Uterus (tissue), 4 donors: ENCODE data around the gene NOL12. TPM values are rescaled to one million over a fixed set of nuclear protein-coding genes. Genes with fewer than 3 reads are reported as not detected.

ENCODE experiments used
- DNase-seq, 2 donors: peaks; one replicate each; pipeline ENCODE4 v3.0.0-alpha.2; 2019 to 2020
- H3K27ac ChIP-seq, 2 donors: fragments of 200-600 bp; sonication (generic); 1 replicate in 1 of 2; 2 replicates in 1 of 2; pipeline ENCODE4 v1.5.1; 2016 to 2018
- H3K27me3 ChIP-seq, 2 donors: fragments of 200-600 bp; sonication (generic); one replicate each; pipeline ENCODE4 v1.5.1; 2018 to 2019; ENCODE audit warnings: control low read depth in 1 of 2
- H3K36me3 ChIP-seq, 2 donors: fragments of 200-600 bp; sonication (generic); one replicate each; pipeline ENCODE4 v1.5.1; 2019; ENCODE audit warnings: control low read depth in 1 of 2
- H3K4me1 ChIP-seq, 2 donors: fragments of 200-600 bp; sonication (generic); one replicate each; pipeline ENCODE4 v1.5.1; 2018 to 2019; ENCODE audit warnings: control low read depth in 1 of 2
- H3K4me3 ChIP-seq, 2 donors: fragments of 200-600 bp; sonication (generic); 1 replicate in 1 of 2; 2 replicates in 1 of 2; pipeline ENCODE4 v1.5.1; 2018 to 2019; ENCODE audit warnings: mild to moderate bottlenecking in 1 of 2
- H3K9me3 ChIP-seq, 2 donors: fragments of 200-600 bp; sonication (generic); one replicate each; pipeline ENCODE4 v1.5.1; 2019; ENCODE audit warnings: control low read depth in 1 of 2
- CTCF ChIP-seq, 4 experiments: fragments of 200-600 bp in 2 of 4; fragments of 450-650 bp in 2 of 4; sonication (generic) in 2 of 4; IDR thresholded peaks; one replicate each; pipeline ENCODE4 v1.5.1; 2016 to 2019; ENCODE audit warnings: antibody characterized with exemption in 4 of 4, mild to moderate bottlenecking in 2 of 4, moderate library complexity in 1 of 4
- POLR2A ChIP-seq, 2 donors: fragments of 450-650 bp; IDR thresholded peaks; one replicate each; pipeline ENCODE4 v1.6.1; 2016; ENCODE audit warnings: antibody characterized with exemption in 2 of 2, mild to moderate bottlenecking in 1 of 2, moderate library complexity in 1 of 2
- intact Hi-C: fragments of 100-400 bp; cut with DNase I; formaldehyde crosslinking; loops from one replicate; pipeline ENCODE4 v1.15.1; 2023; ENCODE audit warnings: low total_unique reads
- total RNA-seq, 4 donors: library from RNA; depleted of rRNA in 3 of 4; stranded (reverse); fragments of >200 nt in 3 of 4; gene quantifications; one replicate each; pipeline versions ENCODE4 v1.1.0 to v1.2.4, GENCODE V29; 2014 to 2023
- donor health status: DM: yes; HTN: yes; CAD: no.

NOL12 gene
- total RNA-seq, 4 donors from 2014 or later, result 11.8 to 74.3 (median 20.9) TPM

- no peak for DNase-seq
- no peaks in the 10 kb centered on the region for H3K36me3 ChIP-seq
- intact Hi-C loops, result no loop called here
- H3K9me3 ChIP-seq, result no peaks in the 10 kb centered on the region
- H3K4me3 ChIP-seq, result no peak overlapping the region
- TF ChIP-seq CTCF (IDR thresholded peaks at IDR 0.05), result no peak
- no peak for TF ChIP-seq POLR2A (IDR thresholded peaks at IDR 0.05)
- no peaks in the 10 kb centered on the region for H3K27me3 ChIP-seq
- H3K4me1 ChIP-seq, result peaks cover 0 to 11% of the 10 kb centered on the region in 2 donors
- peak overlapping the region; percentile 61 to 81 for H3K27ac ChIP-seq
These were observed 25.5 kb upstream of the NOL12 start for GRCh38 chr22:37660709-37661045.

GRCh38 chr22:37661160-37661924, 24.8 kb upstream of the NOL12 start:
- Histone ChIP-seq H3K27me3 (no peaks in the 10 kb centered on the region), H3K4me3 (no peak overlapping the region), H3K4me1 (peaks cover 0 to 11% of the 10 kb centered on the region in 2 donors), H3K27ac (peak overlapping the region; percentile 61 to 81), H3K36me3 (no peaks in the 10 kb centered on the region), H3K9me3 (no peaks in the 10 kb centered on the region)
- intact Hi-C loops, result no loop called here
- peak in 1 of 2 donors; percentile 57 for DNase-seq
- TF ChIP-seq CTCF (IDR thresholded peaks at IDR 0.05) (peak; percentile 41 to 60 (median 51)), POLR2A (IDR thresholded peaks at IDR 0.05) (peak; percentile 2 to 12)

GRCh38 chr22:37662039-37662438, 24.1 kb upstream of the NOL12 start:
- H3K4me1 ChIP-seq, result peaks cover 0 to 11% of the 10 kb centered on the region in 2 donors
- intact Hi-C loops, result no loop called here

GRCh38 chr22:37663521-37664140, 22.5 kb upstream of the NOL12 start:
- intact Hi-C loops, result no loop called here
- no peak overlapping the region for H3K27ac ChIP-seq

More at GRCh38 chr22:37662039-37662438, 24.1 kb upstream of the NOL12 start:
- Histone ChIP-seq H3K27ac (peak overlapping the region; percentile 61 to 81), H3K27me3 (no peaks in the 10 kb centered on the region), H3K4me3 (no peak overlapping the region), H3K9me3 (no peaks in the 10 kb centered on the region), H3K36me3 (no peaks in the 10 kb centered on the region)
- TF ChIP-seq CTCF (IDR thresholded peaks at IDR 0.05) (no peak), POLR2A (IDR thresholded peaks at IDR 0.05) (no peak)
- no peak for DNase-seq

More at GRCh38 chr22:37663521-37664140, 22.5 kb upstream of the NOL12 start:
- Histone ChIP-seq H3K36me3 (no peaks in the 10 kb centered on the region), H3K4me3 (no peak overlapping the region), H3K4me1 (peaks cover 0 to 11% of the 10 kb centered on the region in 2 donors), H3K27me3 (no peaks in the 10 kb centered on the region), H3K9me3 (no peaks in the 10 kb centered on the region)
- DNase-seq, result no peak
- no peak for TF ChIP-seq POLR2A (IDR thresholded peaks at IDR 0.05)
- no peak for TF ChIP-seq CTCF (IDR thresholded peaks at IDR 0.05)
